OCI-LY7 (cell line): ENCODE measurements around the gene THRA.

ENCODE experiments used
- CTCF ChIP-seq: fragments of 200-600 bp; sonication (generic); conservative IDR thresholded peaks from 2 replicates; pipeline ENCODE4 v1.5.1; 2014; ENCODE audit warnings: mild to moderate bottlenecking, antibody characterized with exemption, low read length, moderate library complexity, mixed read lengths
- EZH2phosphoT487 ChIP-seq: fragments of 200-600 bp; sonication (generic); IDR thresholded peaks from 2 replicates; pipeline ENCODE4 v1.6.1; 2018; ENCODE audit warnings: low read depth, borderline replicate concordance, mild to moderate bottlenecking, mixed run types, antibody characterized with exemption, low read length, moderate library complexity, mixed read lengths

- no peak for TF ChIP-seq CTCF
- TF ChIP-seq EZH2phosphoT487 = no peak
These were observed 45.2 kb upstream of the THRA start for GRCh38 chr17:40017422-40018080.
